Measurements from ENCODE around the gene STX19. TPM values are rescaled to one million over a fixed set of nuclear protein-coding genes. Genes with fewer than 3 reads are reported as not detected.
A peak's percentile ranks its signal among the peaks of the same experiment; 100 is the strongest.
"Not testable (repeated sequence)": the region's sequence is repeated elsewhere in the genome, so short reads cannot be mapped to it uniquely, and the experiment has no call there.

STX19 gene
- total RNA-seq, 1 experiment from 2014 or later, result not detected

GRCh38 chr3:94044100-94044936 lies 15.9 kb upstream of the STX19 start:
- DNase-seq (ENCODE audit: low read depth, low spot score); in situ Hi-C loops (cut with HindIII; ENCODE audit: low pct_unique_long_range_greater_than_20kb, low sequenced_read_pairs): not testable (repeated sequence)

GRCh38 chr3:94043285-94043684 lies 14.9 kb upstream of the STX19 start:
- no peak for DNase-seq (ENCODE audit: low read depth, low spot score)

GRCh38 chr3:94036909-94037507 lies 8.6 kb upstream of the STX19 start:
- in situ Hi-C loops (cut with HindIII; ENCODE audit: low pct_unique_long_range_greater_than_20kb, low sequenced_read_pairs), result no loop called here
- peak; percentile 72 for DNase-seq (ENCODE audit: low read depth, low spot score)

More at GRCh38 chr3:94043285-94043684, 14.9 kb upstream of the STX19 start:
- in situ Hi-C loops (cut with HindIII; ENCODE audit: low pct_unique_long_range_greater_than_20kb, low sequenced_read_pairs), result no loop called here

GRCh38 chr3:94026623-94027022 lies 1.8 kb downstream of the STX19 start:
- in situ Hi-C loops (cut with HindIII; ENCODE audit: low pct_unique_long_range_greater_than_20kb, low sequenced_read_pairs), result no loop called here
- DNase-seq (ENCODE audit: low read depth, low spot score), result no peak

- in situ Hi-C loops (cut with HindIII; ENCODE audit: low pct_unique_long_range_greater_than_20kb, low sequenced_read_pairs), result no loop called here
- DNase-seq (ENCODE audit: low read depth, low spot score), result no peak
These were observed 4.0 kb downstream of the STX19 start for GRCh38 chr3:94024385-94024784.

GRCh38 chr3:94020293-94020692 lies 8.1 kb downstream of the STX19 start:
- in situ Hi-C loops (cut with HindIII; ENCODE audit: low pct_unique_long_range_greater_than_20kb, low sequenced_read_pairs), result no loop called here
- DNase-seq (ENCODE audit: low read depth, low spot score), result no peak

- in situ Hi-C loops (cut with HindIII; ENCODE audit: low pct_unique_long_range_greater_than_20kb, low sequenced_read_pairs), result no loop called here
- DNase-seq (ENCODE audit: low read depth, low spot score), result no peak
These were observed 8.7 kb downstream of the STX19 start for GRCh38 chr3:94019659-94020058.

GRCh38 chr3:94015025-94015424 lies 13.4 kb downstream of the STX19 start:
- in situ Hi-C loops (cut with HindIII; ENCODE audit: low pct_unique_long_range_greater_than_20kb, low sequenced_read_pairs), result no loop called here
- DNase-seq (ENCODE audit: low read depth, low spot score), result no peak

- DNase-seq (ENCODE audit: low read depth, low spot score), result no peak
- in situ Hi-C loops (cut with HindIII; ENCODE audit: low pct_unique_long_range_greater_than_20kb, low sequenced_read_pairs), result no loop called here
These were observed 16.2 kb downstream of the STX19 start for GRCh38 chr3:94012185-94012584.

- in situ Hi-C loops (cut with HindIII; ENCODE audit: low pct_unique_long_range_greater_than_20kb, low sequenced_read_pairs), result no loop called here
- no peak for DNase-seq (ENCODE audit: low read depth, low spot score)
These were observed 17.1 kb downstream of the STX19 start for GRCh38 chr3:94011233-94011711.

- in situ Hi-C loops (cut with HindIII; ENCODE audit: low pct_unique_long_range_greater_than_20kb, low sequenced_read_pairs), result no loop called here
- no peak for DNase-seq (ENCODE audit: low read depth, low spot score)
These were observed 18.8 kb downstream of the STX19 start for GRCh38 chr3:94009608-94010007.

- no peak for DNase-seq (ENCODE audit: low read depth, low spot score)
- in situ Hi-C loops (cut with HindIII; ENCODE audit: low pct_unique_long_range_greater_than_20kb, low sequenced_read_pairs), result no loop called here
These were observed 20.1 kb downstream of the STX19 start for GRCh38 chr3:94008253-94008652.

GRCh38 chr3:94004301-94004910 lies 24.0 kb downstream of the STX19 start:
- DNase-seq (ENCODE audit: low read depth, low spot score), result peak; percentile 67
- in situ Hi-C loops (cut with HindIII; ENCODE audit: low pct_unique_long_range_greater_than_20kb, low sequenced_read_pairs), result no loop called here

- DNase-seq (ENCODE audit: low read depth, low spot score), result no peak
- in situ Hi-C loops (cut with HindIII; ENCODE audit: low pct_unique_long_range_greater_than_20kb, low sequenced_read_pairs), result no loop called here
These were observed 26.4 kb downstream of the STX19 start for GRCh38 chr3:94001827-94002495.

- in situ Hi-C loops (cut with HindIII; ENCODE audit: low pct_unique_long_range_greater_than_20kb, low sequenced_read_pairs), result no loop called here
- DNase-seq (ENCODE audit: low read depth, low spot score), result no peak
These were observed 27.2 kb downstream of the STX19 start for GRCh38 chr3:94001191-94001590.

GRCh38 chr3:93994056-93994455 lies 34.3 kb downstream of the STX19 start:
- no peak for DNase-seq (ENCODE audit: low read depth, low spot score)
- in situ Hi-C loops (cut with HindIII; ENCODE audit: low pct_unique_long_range_greater_than_20kb, low sequenced_read_pairs), result no loop called here

- in situ Hi-C loops (cut with HindIII; ENCODE audit: low pct_unique_long_range_greater_than_20kb, low sequenced_read_pairs), result no loop called here
- DNase-seq (ENCODE audit: low read depth, low spot score), result no peak
These were observed 36.2 kb downstream of the STX19 start for GRCh38 chr3:93992207-93992606.

- no peak for DNase-seq (ENCODE audit: low read depth, low spot score)
- in situ Hi-C loops (cut with HindIII; ENCODE audit: low pct_unique_long_range_greater_than_20kb, low sequenced_read_pairs), result no loop called here
These were observed 36.8 kb downstream of the STX19 start for GRCh38 chr3:93991631-93992030.

Measured in SK-MEL-5 (cell line).